Stimulated activated CD8-positive, alpha-beta memory T cell treated with anti-CD3 and anti-CD28 coated beads, Interleukin-12 subunit alpha, Interleukin-12 subunit beta, amount 100 ng/mL, for 1 hour (primary cell): Measurements from ENCODE around the gene ERICH6B.
"Not testable (repeated sequence)": the region's sequence is repeated elsewhere in the genome, so short reads cannot be mapped to it uniquely, and the experiment has no call there.

Experiments used
- DNase-seq: peaks from one replicate; pipeline ENCODE4 v3.0.0-alpha.2; 2020; ENCODE audit warnings: low read depth

The ERICH6B gene

GRCh38 chr13:45615501-45616101 lies at the start of gene ERICH6B:
Gene ERICH6B (minus strand): TSS chr13:45615739. CDS start chr13:45597005, 18,734 bp downstream.
- DNase-seq: no peak

GRCh38 chr13:45662903-45663302 lies 47.4 kb upstream of the ERICH6B start:
- DNase-seq: not testable (repeated sequence)

GRCh38 chr13:45662162-45662561 lies 46.6 kb upstream of the ERICH6B start:
- DNase-seq: no peak

- not testable (repeated sequence) for DNase-seq
These were observed 44.9 kb upstream of the ERICH6B start for GRCh38 chr13:45660458-45660857.

- DNase-seq: no peak
These were observed 44.0 kb upstream of the ERICH6B start for GRCh38 chr13:45659536-45659935.

GRCh38 chr13:45658586-45659235 lies 43.2 kb upstream of the ERICH6B start:
- DNase-seq: no peak

- no peak for DNase-seq
These were observed 39.3 kb upstream of the ERICH6B start for GRCh38 chr13:45654633-45655349.

GRCh38 chr13:45645263-45645662 lies 29.7 kb upstream of the ERICH6B start:
- not testable (repeated sequence) for DNase-seq

GRCh38 chr13:45642159-45642558 lies 26.6 kb upstream of the ERICH6B start:
- not testable (repeated sequence) for DNase-seq

GRCh38 chr13:45635291-45635690 lies 19.8 kb upstream of the ERICH6B start:
- DNase-seq: not testable (repeated sequence)

GRCh38 chr13:45630791-45631190 lies 15.3 kb upstream of the ERICH6B start:
- no peak for DNase-seq

- no peak for DNase-seq
These were observed 14.4 kb upstream of the ERICH6B start for GRCh38 chr13:45629940-45630339.

- DNase-seq: no peak
These were observed 12.6 kb upstream of the ERICH6B start for GRCh38 chr13:45628094-45628493.

- no peak for DNase-seq
These were observed 12.1 kb upstream of the ERICH6B start for GRCh38 chr13:45627656-45628055.

- no peak for DNase-seq
These were observed 11.3 kb upstream of the ERICH6B start for GRCh38 chr13:45626731-45627374.

GRCh38 chr13:45623516-45624090 lies 8.1 kb upstream of the ERICH6B start:
- no peak for DNase-seq

GRCh38 chr13:45621950-45622349 lies 6.4 kb upstream of the ERICH6B start:
- no peak for DNase-seq

- DNase-seq: no peak
These were observed 7.6 kb downstream of the ERICH6B start for GRCh38 chr13:45607931-45608330.

GRCh38 chr13:45604892-45605291 lies 10.6 kb downstream of the ERICH6B start:
- no peak for DNase-seq

GRCh38 chr13:45603338-45603737 lies 12.2 kb downstream of the ERICH6B start:
- no peak for DNase-seq

- DNase-seq: no peak
These were observed 13.1 kb downstream of the ERICH6B start for GRCh38 chr13:45602183-45603170.
